Sigmoid colon (tissue), 7 donors: ENCODE results near the gene HCFC2. TPM values are rescaled to one million over a fixed set of nuclear protein-coding genes. Genes with fewer than 3 reads are reported as not detected.

Source experiments
- DNase-seq: peaks from one replicate; pipeline ENCODE4 v3.0.0-alpha.2; 2019
- H3K27ac ChIP-seq, 4 donors: fragments of 200-600 bp; sonication (generic); one replicate each; pipeline ENCODE4 v1.5.1; 2016 to 2019; ENCODE audit warnings: mild to moderate bottlenecking in 1 of 4
- H3K27me3 ChIP-seq, 3 donors: fragments of 200-600 bp; sonication (generic); one replicate each; pipeline ENCODE4 v1.5.1; 2019; ENCODE audit warnings: mild to moderate bottlenecking in 1 of 3
- H3K36me3 ChIP-seq, 4 donors: fragments of 200-600 bp; sonication (generic); one replicate each; pipeline ENCODE4 v1.5.1; 2016 to 2019
- H3K4me1 ChIP-seq, 4 donors: fragments of 200-600 bp; sonication (generic); one replicate each; pipeline ENCODE4 v1.5.1; 2017 to 2019
- H3K4me3 ChIP-seq, 4 donors: fragments of 200-600 bp; sonication (generic); one replicate each; pipeline ENCODE4 v1.5.1; 2017 to 2019; ENCODE audit warnings: mild to moderate bottlenecking in 2 of 4, moderate library complexity in 1 of 4
- H3K9me3 ChIP-seq, 4 donors: fragments of 200-600 bp in 3 of 4; sonication (generic) in 3 of 4; one replicate each; pipeline versions ENCODE4 v1.5.1 to v1.6.1; 2013 to 2019
- CTCF ChIP-seq, 4 experiments: fragments of 450-650 bp in 3 of 4; fragments of 200-600 bp in 1 of 4; IDR thresholded peaks; one replicate each; pipeline ENCODE4 v1.5.1; 2016 to 2019; ENCODE audit warnings: antibody characterized with exemption in 4 of 4, mild to moderate bottlenecking in 3 of 4, moderate library complexity in 2 of 4
- EP300 ChIP-seq, 4 donors: sonication (generic); formaldehyde crosslinking; IDR thresholded peaks; one replicate each; pipeline ENCODE4 v1.6.1; 2017; ENCODE audit warnings: antibody characterized with exemption in 4 of 4
- POLR2A ChIP-seq, 2 donors: fragments of 450-650 bp; IDR thresholded peaks; one replicate each; pipeline ENCODE4 v1.6.1; 2016; ENCODE audit warnings: antibody characterized with exemption in 2 of 2, mild to moderate bottlenecking in 2 of 2, moderate library complexity in 2 of 2
- POLR2AphosphoS5 ChIP-seq, 4 donors: sonication (generic); formaldehyde crosslinking; IDR thresholded peaks; one replicate each; pipeline ENCODE4 v1.6.1; 2017; ENCODE audit warnings: antibody characterized with exemption in 4 of 4
- WGBS, 2 donors: extraction: QIAGEN DNeasy Blood & Tissue Kit; methylation state at CpG; one replicate each; pipeline ENCODE4 v1.1.7; 2013; 5-methylcytosine and 5-hydroxymethylcytosine counted together
- intact Hi-C: fragments of 100-400 bp; cut with DNase I; formaldehyde crosslinking; loops from one replicate; pipeline ENCODE4 v1.15.1; 2023
- polyA plus RNA-seq, 3 donors: library from polyadenylated mRNA; stranded (reverse); fragments of 200-250 nt; gene quantifications; one replicate each; pipeline ENCODE4 v1.2.3, GENCODE V29; 2013
- total RNA-seq, 4 donors: library from RNA; depleted of rRNA; stranded (reverse); fragments of >200 nt; gene quantifications; one replicate each; pipeline ENCODE4 v1.1.0, GENCODE V29; 2016
- donor health status: healthy with polysubstance abuse.
- donor health status: Bipolar disorder and iron deficiency.
- donor health status: healthy.

The HCFC2 gene
- total and polyA plus RNA-seq, 7 donors = 4.9 to 53.6 (median 35.7) TPM

- intact Hi-C loops = no loop called here
- no peak for TF ChIP-seq EP300 (IDR thresholded peaks at IDR 0.05)
- no peak for TF ChIP-seq CTCF (IDR thresholded peaks at IDR 0.05)
- TF ChIP-seq POLR2A (IDR thresholded peaks at IDR 0.05) = no peak
- no peak for TF ChIP-seq POLR2AphosphoS5 (IDR thresholded peaks at IDR 0.05)
- peaks cover 0 to 5% (median 0%) of the 10 kb centered on the region in 4 donors for H3K4me1 ChIP-seq
- WGBS, 2 donors = 86 to 93% methylated on average over 8 of the region's 8 CpGs
- H3K27me3 ChIP-seq = no peaks in the 10 kb centered on the region
- no peak overlapping the region for H3K4me3 ChIP-seq
- no peak overlapping the region for H3K27ac ChIP-seq
- DNase-seq = no peak
- no peaks in the 10 kb centered on the region for H3K9me3 ChIP-seq
- H3K36me3 ChIP-seq = peaks cover 6 to 92% (median 33%) of the 10 kb centered on the region in 4 donors
Observed at GRCh38 chr12:104083769-104084475, 19.6 kb downstream of the HCFC2 start.

GRCh38 chr12:104090685-104091084 lies 26.4 kb downstream of the HCFC2 start:
- peaks cover 6 to 94% (median 53%) of the 10 kb centered on the region in 4 donors for H3K36me3 ChIP-seq
- no peaks in the 10 kb centered on the region for H3K27me3 ChIP-seq
- TF ChIP-seq EP300 (IDR thresholded peaks at IDR 0.05) (no peak), POLR2A (IDR thresholded peaks at IDR 0.05) (no peak)
- H3K4me3 ChIP-seq = no peak overlapping the region
- no peak overlapping the region for H3K27ac ChIP-seq
- no peaks in the 10 kb centered on the region for H3K4me1 ChIP-seq
- 94 to 95% methylated on average over 1 of the region's 1 CpG for WGBS, 2 donors
- intact Hi-C loops = no loop called here
- H3K9me3 ChIP-seq = no peaks in the 10 kb centered on the region
- no peak for DNase-seq

- 92 to 96% methylated on average over 4 of the region's 4 CpGs for WGBS, 2 donors
- peaks cover 6 to 94% (median 54%) of the 10 kb centered on the region in 4 donors for H3K36me3 ChIP-seq
- no peak overlapping the region for H3K4me3 ChIP-seq
- DNase-seq = no peak
- no peaks in the 10 kb centered on the region for H3K9me3 ChIP-seq
- H3K27me3 ChIP-seq = no peaks in the 10 kb centered on the region
- no peaks in the 10 kb centered on the region for H3K4me1 ChIP-seq
- no peak for TF ChIP-seq POLR2AphosphoS5 (IDR thresholded peaks at IDR 0.05)
- TF ChIP-seq CTCF (IDR thresholded peaks at IDR 0.05) = no peak
- TF ChIP-seq EP300 (IDR thresholded peaks at IDR 0.05) = no peak
- no peak for TF ChIP-seq POLR2A (IDR thresholded peaks at IDR 0.05)
- no peak overlapping the region for H3K27ac ChIP-seq
- intact Hi-C loops = no loop called here
Observed at GRCh38 chr12:104091136-104091535, 26.8 kb downstream of the HCFC2 start.

- TF ChIP-seq POLR2A (IDR thresholded peaks at IDR 0.05) (no peak), POLR2AphosphoS5 (IDR thresholded peaks at IDR 0.05) (no peak)
- Histone ChIP-seq H3K27ac (no peak overlapping the region), H3K27me3 (no peaks in the 10 kb centered on the region), H3K36me3 (peaks cover 5 to 94% (median 58%) of the 10 kb centered on the region in 4 donors), H3K4me3 (no peak overlapping the region), H3K4me1 (no peaks in the 10 kb centered on the region), H3K9me3 (no peaks in the 10 kb centered on the region)
- intact Hi-C loops = no loop called here
- no peak for DNase-seq
- 95 to 96% methylated on average over 3 of the region's 3 CpGs for WGBS, 2 donors
Observed at GRCh38 chr12:104094284-104094683, 30.0 kb downstream of the HCFC2 start.

GRCh38 chr12:104095289-104095688 lies 31.0 kb downstream of the HCFC2 start:
- 81 to 85% methylated on average over 1 of the region's 1 CpG for WGBS, 2 donors
- H3K27ac ChIP-seq = no peak overlapping the region
- H3K9me3 ChIP-seq = no peaks in the 10 kb centered on the region
- no peaks in the 10 kb centered on the region for H3K27me3 ChIP-seq
- H3K4me1 ChIP-seq = no peaks in the 10 kb centered on the region
- peaks cover 5 to 94% (median 56%) of the 10 kb centered on the region in 4 donors for H3K36me3 ChIP-seq
- intact Hi-C loops = no loop called here
- H3K4me3 ChIP-seq = no peak overlapping the region
- DNase-seq = no peak
- TF ChIP-seq POLR2AphosphoS5 (IDR thresholded peaks at IDR 0.05) = no peak
- no peak for TF ChIP-seq CTCF (IDR thresholded peaks at IDR 0.05)
- TF ChIP-seq POLR2A (IDR thresholded peaks at IDR 0.05) = no peak
- no peak for TF ChIP-seq EP300 (IDR thresholded peaks at IDR 0.05)
